ENCODE data around the gene SPO11.

The SPO11 gene

DNA sequence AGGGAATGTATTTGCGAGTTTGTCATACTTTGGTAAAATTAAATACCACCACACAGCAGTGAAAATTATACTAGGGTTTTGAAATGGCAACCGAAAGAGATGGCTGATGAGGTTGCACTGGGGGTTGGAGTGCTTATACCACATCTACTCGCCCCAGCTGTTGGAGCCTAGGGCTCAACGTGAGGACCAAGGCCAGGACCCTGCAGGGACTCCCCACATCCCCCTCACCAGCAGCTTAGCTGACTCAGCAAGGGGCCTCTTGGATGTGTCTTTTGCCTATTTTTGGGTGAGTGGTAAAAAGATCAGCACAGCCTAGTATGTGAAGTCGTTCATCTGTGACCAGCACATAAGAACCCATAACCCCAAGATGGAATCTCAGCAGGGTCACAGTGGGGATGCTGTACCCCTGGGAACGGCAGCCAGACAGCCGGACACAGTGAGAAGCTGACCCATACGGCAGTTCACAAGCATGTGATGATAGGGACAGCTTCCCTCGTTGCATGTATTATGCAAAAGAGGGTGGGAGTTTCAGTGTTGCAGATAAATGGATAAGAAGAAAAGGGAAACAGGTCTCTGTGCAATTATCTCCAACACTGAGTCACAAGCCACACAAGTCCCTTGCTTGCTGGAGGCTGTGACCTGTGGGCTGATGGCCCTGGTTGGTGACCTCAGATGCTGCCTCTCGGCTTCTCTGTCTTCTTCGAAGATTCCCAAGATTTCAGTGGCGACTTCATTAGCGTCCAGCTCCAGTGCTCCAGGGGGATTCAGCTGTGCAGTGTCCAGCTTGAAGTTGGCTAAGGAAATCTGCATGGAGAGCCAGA, 20.9 kb upstream of the SPO11 start:
- in situ Hi-C loops (cut with MboI; ENCODE audit: low sequenced_read_pairs, unreplicated experiment) = no loop called here
- no peak for DNase-seq (ENCODE audit: low spot score)
- TF ChIP-seq, protein P1, sequence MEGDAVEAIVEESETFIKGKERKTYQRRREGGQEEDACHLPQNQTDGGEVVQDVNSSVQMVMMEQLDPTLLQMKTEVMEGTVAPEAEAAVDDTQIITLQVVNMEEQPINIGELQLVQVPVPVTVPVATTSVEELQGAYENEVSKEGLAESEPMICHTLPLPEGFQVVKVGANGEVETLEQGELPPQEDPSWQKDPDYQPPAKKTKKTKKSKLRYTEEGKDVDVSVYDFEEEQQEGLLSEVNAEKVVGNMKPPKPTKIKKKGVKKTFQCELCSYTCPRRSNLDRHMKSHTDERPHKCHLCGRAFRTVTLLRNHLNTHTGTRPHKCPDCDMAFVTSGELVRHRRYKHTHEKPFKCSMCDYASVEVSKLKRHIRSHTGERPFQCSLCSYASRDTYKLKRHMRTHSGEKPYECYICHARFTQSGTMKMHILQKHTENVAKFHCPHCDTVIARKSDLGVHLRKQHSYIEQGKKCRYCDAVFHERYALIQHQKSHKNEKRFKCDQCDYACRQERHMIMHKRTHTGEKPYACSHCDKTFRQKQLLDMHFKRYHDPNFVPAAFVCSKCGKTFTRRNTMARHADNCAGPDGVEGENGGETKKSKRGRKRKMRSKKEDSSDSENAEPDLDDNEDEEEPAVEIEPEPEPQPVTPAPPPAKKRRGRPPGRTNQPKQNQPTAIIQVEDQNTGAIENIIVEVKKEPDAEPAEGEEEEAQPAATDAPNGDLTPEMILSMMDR (IDR thresholded peaks at IDR 0.05; ENCODE audit: borderline replicate concordance, control extremely low read depth, extremely low read depth, insufficient read depth, missing control alignments) = no peak

GRCh38 chr20:57309544-57310115, 20.0 kb upstream of the SPO11 start:
- DNase-seq (ENCODE audit: low spot score) = no peak
- in situ Hi-C loops (cut with MboI; ENCODE audit: low sequenced_read_pairs, unreplicated experiment) = no loop called here
- TF ChIP-seq, protein P1 (IDR thresholded peaks at IDR 0.05; ENCODE audit: borderline replicate concordance, control extremely low read depth, extremely low read depth, insufficient read depth, missing control alignments) = no peak

DNA sequence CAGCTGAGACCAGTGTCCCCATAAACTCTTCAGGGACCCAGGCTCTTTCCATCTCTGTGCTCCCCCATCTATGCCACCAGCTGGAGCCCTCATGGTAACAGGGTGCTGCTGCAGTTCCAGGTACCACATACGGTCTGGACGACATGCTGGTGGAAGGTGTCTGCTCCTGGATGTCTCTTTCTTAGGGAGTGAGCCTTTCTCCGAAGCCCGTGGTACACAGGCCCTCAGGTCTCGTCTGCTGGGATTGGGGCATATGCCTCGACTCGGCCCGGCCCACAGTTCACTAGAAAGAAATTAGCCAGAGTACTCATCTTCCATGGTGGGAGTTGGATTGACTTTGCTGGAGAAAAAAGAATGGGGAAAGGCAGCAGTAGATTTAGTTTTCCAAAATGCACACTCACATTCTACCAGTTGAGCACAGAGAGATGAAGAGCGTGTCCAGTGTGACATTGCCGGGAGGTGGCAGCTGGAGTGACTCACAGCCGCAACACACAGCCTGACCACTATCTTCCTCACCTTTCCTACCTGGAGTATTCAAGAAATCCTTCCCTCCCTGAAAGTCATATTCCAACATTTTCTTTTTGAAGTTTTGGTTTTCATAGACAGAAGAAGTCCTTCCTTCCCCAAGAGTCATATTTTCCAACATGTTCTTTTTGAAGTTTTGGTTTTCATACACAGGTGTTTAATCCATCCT, 18.6 kb upstream of the SPO11 start:
- DNase-seq (ENCODE audit: low spot score) = no peak
- in situ Hi-C loops (cut with MboI; ENCODE audit: low sequenced_read_pairs, unreplicated experiment) = no loop called here
- TF ChIP-seq, protein P1 (IDR thresholded peaks at IDR 0.05; ENCODE audit: borderline replicate concordance, control extremely low read depth, extremely low read depth, insufficient read depth, missing control alignments) = no peak

GRCh38 chr20:57312138-57312537, 17.5 kb upstream of the SPO11 start:
- TF ChIP-seq, protein P1 (IDR thresholded peaks at IDR 0.05; ENCODE audit: borderline replicate concordance, control extremely low read depth, extremely low read depth, insufficient read depth, missing control alignments) = no peak
- no peak for DNase-seq (ENCODE audit: low spot score)
- in situ Hi-C loops (cut with MboI; ENCODE audit: low sequenced_read_pairs, unreplicated experiment) = no loop called here

DNA sequence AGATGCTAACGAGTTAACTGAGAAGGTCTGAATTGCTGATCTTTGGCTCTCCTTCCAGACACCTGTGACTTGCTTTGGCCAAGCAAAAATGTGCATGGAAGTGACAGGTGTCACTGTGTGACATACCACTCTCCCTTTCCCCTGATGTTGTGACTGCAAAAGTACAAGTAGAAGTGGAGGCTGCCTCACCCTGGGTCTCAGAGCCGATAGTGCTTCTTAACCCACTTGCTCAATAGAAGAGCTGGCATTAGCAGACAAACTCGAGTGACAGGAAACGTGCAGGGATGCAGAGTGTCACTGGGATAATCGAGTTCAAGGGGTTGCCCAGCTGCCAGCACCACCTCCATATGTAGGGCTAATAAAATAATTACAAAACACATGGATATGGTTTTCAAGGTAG, 16.4 kb upstream of the SPO11 start:
- no peak for DNase-seq (ENCODE audit: low spot score)
- in situ Hi-C loops (cut with MboI; ENCODE audit: low sequenced_read_pairs, unreplicated experiment) = no loop called here
- TF ChIP-seq, protein P1 (IDR thresholded peaks at IDR 0.05; ENCODE audit: borderline replicate concordance, control extremely low read depth, extremely low read depth, insufficient read depth, missing control alignments) = no peak

DNA sequence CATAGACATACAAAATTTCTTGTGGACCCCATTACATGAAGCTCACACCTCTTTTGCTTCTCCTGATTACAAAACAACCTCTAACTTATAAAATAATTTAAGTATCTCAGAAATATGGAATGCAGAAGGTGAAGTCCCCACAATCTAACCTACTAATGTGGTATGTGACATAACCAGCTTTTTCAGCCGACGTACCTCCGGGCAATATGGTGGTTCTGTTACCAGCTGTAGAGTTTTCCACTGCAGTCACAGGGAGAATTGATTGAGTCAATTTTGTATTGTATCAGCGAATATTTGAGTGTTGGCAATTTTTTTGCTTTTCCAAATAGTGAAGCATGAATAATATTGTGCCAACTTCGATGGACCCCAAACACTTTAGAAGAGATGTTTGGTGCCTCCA, 15.7 kb upstream of the SPO11 start:
- TF ChIP-seq, protein P1 (IDR thresholded peaks at IDR 0.05; ENCODE audit: borderline replicate concordance, control extremely low read depth, extremely low read depth, insufficient read depth, missing control alignments) = no peak
- DNase-seq (ENCODE audit: low spot score) = no peak
- in situ Hi-C loops (cut with MboI; ENCODE audit: low sequenced_read_pairs, unreplicated experiment) = no loop called here
